Right lung (tissue), 5 donors: ENCODE data around the gene MN1. TPM values are rescaled to one million over a fixed set of nuclear protein-coding genes. Genes with fewer than 3 reads are reported as not detected.

Source experiments
- DNase-seq, 2 donors: peaks; one replicate each; pipeline ENCODE4 v3.0.0-alpha.2; 2013
- polyA plus RNA-seq, 5 donors: library from polyadenylated mRNA; unstranded; fragments of 120-200 nt; gene quantifications; one replicate each; pipeline versions ENCODE4 v1.2.1 to v1.2.3, GENCODE V29; 2013; ENCODE audit warnings: inconsistent platforms in 1 of 5, low replicate concordance in 1 of 5; ENCODE audit not compliant: insufficient read length in 5 of 5, insufficient read depth in 1 of 5

The MN1 gene
- polyA plus RNA-seq, 5 donors: 2.1 to 3.1 (median 2.2) TPM

GRCh38 chr22:27764722-27765236 is 36.8 kb downstream of the MN1 start:
- DNase-seq: no peak

- no peak for DNase-seq
Observed at GRCh38 chr22:27761665-27762064, 39.9 kb downstream of the MN1 start.

GRCh38 chr22:27761000-27761399 is 40.6 kb downstream of the MN1 start:
- no peak for DNase-seq

GRCh38 chr22:27760474-27760873 is 41.1 kb downstream of the MN1 start:
- no peak for DNase-seq

- no peak for DNase-seq
Observed at GRCh38 chr22:27757928-27758525, 43.5 kb downstream of the MN1 start.

GRCh38 chr22:27756212-27756660 is 45.3 kb downstream of the MN1 start:
- no peak for DNase-seq

GRCh38 chr22:27755521-27756211 is 45.9 kb downstream of the MN1 start:
- DNase-seq: no peak

GRCh38 chr22:27754888-27755480 is 46.6 kb downstream of the MN1 start:
- no peak for DNase-seq

GRCh38 chr22:27754247-27754887 is 47.2 kb downstream of the MN1 start:
- no peak for DNase-seq

- DNase-seq: no peak
Observed at GRCh38 chr22:27752771-27753170, 48.8 kb downstream of the MN1 start.

GRCh38 chr22:27752141-27752540 is 49.4 kb downstream of the MN1 start:
- no peak for DNase-seq

- DNase-seq: no peak
Observed at GRCh38 chr22:27751277-27752070, 50.1 kb downstream of the MN1 start.

GRCh38 chr22:27750584-27751265 is 50.8 kb downstream of the MN1 start:
- no peak for DNase-seq

- peak in 1 of 2 donors; percentile 20 for DNase-seq
Observed at GRCh38 chr22:27749597-27750225, 51.8 kb downstream of the MN1 start.

GRCh38 chr22:27748751-27749191 is 52.8 kb downstream of the MN1 start:
- DNase-seq: peak; percentile 45 to 63

GRCh38 chr22:27748349-27748748 is 53.2 kb downstream of the MN1 start:
- DNase-seq: peak in 1 of 2 donors; percentile 16

- DNase-seq: no peak
Observed at GRCh38 chr22:27747396-27748221, 53.9 kb downstream of the MN1 start.

GRCh38 chr22:27746918-27747317 is 54.6 kb downstream of the MN1 start:
- DNase-seq: no peak

GRCh38 chr22:27745809-27746208 is 55.7 kb downstream of the MN1 start:
- DNase-seq: no peak
